Retinal pigment epithelial cell (primary cell): ENCODE measurements around the gene KLF12.
A peak's percentile ranks its signal among the peaks of the same experiment; 100 is the strongest.

Experiments
- DNase-seq: peaks from one replicate; pipeline ENCODE4 v3.0.0-alpha.2; 2010; ENCODE audit warnings: low read depth
- H3K4me3 ChIP-seq: 2 replicates; pipeline ENCODE4 v1.5.1; 2011; ENCODE audit warnings: mild to moderate bottlenecking, low read length, control low read depth, moderate library complexity
- TF ChIP-seq, protein P1 (sequence below): conservative IDR thresholded peaks from 2 replicates; pipeline ENCODE4 v1.5.1; 2011; ENCODE audit warnings: low read depth, low read length, control low read depth, inconsistent platforms

Gene KLF12

DNA sequence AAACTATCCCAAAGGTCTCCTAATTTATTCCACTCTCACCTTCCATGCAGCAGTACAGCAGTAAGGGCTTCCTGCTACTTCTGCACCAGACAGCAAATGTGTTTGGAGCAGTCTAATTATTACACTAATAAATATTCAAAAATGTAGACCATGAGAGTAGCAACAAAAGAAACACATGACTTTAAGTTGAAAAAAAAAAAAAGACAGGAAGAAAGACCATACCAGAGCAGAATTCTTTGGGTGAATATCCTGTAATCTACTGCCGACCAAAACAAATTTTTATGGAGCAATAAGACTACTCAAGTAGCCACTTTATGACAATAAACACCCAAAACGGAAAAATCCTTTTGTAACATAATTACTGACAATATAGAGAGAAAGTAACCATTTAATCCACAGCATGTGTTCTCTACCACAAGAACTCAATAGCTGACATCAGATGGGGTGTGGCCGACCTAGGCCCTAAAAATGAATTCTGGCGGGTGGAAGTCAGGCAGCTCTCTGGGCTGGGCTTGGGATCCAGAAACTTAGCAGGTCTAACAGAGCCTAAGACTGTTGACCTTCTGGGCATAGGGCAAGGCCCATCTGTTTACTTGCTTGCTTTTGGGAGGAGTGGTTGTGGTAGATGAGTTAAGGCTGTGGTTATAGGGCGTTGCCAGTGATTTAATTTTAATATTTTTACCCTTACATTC lies 4.6 kb downstream of the KLF12 start:
- no peak overlapping the region for H3K4me3 ChIP-seq
- TF ChIP-seq, protein P1, sequence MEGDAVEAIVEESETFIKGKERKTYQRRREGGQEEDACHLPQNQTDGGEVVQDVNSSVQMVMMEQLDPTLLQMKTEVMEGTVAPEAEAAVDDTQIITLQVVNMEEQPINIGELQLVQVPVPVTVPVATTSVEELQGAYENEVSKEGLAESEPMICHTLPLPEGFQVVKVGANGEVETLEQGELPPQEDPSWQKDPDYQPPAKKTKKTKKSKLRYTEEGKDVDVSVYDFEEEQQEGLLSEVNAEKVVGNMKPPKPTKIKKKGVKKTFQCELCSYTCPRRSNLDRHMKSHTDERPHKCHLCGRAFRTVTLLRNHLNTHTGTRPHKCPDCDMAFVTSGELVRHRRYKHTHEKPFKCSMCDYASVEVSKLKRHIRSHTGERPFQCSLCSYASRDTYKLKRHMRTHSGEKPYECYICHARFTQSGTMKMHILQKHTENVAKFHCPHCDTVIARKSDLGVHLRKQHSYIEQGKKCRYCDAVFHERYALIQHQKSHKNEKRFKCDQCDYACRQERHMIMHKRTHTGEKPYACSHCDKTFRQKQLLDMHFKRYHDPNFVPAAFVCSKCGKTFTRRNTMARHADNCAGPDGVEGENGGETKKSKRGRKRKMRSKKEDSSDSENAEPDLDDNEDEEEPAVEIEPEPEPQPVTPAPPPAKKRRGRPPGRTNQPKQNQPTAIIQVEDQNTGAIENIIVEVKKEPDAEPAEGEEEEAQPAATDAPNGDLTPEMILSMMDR = no peak
- no peak for DNase-seq

GRCh38 chr13:74128156-74128767 lies 5.9 kb downstream of the KLF12 start:
- no peak overlapping the region for H3K4me3 ChIP-seq
- no peak for DNase-seq
- TF ChIP-seq, protein P1 = no peak

DNA sequence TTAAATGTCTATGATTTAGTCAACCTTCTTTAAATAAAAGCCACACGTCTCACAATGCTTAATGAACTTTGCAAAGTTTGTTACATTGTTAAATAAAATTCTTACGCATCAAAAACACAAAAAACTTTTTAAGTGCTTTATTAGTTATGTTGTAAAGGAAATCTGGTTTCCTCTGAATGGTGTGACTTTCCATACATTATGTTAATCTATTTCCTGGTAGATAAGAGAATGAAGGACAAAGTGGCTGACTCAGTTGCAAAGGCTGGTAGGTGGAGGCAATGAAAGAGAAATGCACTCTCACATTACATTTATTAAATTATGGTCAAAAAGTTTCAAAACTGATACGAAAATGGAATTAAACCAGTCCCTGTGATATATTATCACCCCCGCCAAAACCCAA lies 15.9 kb downstream of the KLF12 start:
- TF ChIP-seq, protein P1 = no peak
- no peak overlapping the region for H3K4me3 ChIP-seq
- DNase-seq = no peak

DNA sequence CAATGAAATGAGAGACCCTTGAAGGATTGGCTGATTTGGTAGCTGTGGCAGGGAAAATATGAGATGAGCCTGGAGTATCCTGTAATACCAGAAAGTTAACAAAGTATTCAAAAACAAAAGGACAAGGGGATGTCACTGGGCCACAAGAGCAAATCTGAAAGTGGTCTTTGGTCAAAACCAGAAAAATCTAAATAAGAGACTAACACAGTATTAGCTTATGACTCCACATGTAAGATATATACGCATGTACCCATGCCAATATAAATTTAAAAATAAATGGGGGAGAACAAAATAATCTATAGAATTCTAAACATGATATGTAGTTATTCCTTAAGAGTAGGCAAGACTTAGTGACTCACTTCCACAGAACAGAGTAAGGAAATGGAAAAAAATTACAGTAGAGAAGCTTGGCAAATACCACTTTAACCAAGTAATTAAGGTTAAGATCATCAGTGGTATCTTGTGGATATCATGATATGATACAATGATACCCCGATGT lies 16.9 kb downstream of the KLF12 start:
- DNase-seq = no peak
- no peak overlapping the region for H3K4me3 ChIP-seq
- TF ChIP-seq, protein P1 = no peak

- no peak for DNase-seq
- TF ChIP-seq, protein P1 = no peak
- H3K4me3 ChIP-seq = no peak overlapping the region
These were observed 19.1 kb downstream of the KLF12 start for GRCh38 chr13:74115133-74115532.

DNA sequence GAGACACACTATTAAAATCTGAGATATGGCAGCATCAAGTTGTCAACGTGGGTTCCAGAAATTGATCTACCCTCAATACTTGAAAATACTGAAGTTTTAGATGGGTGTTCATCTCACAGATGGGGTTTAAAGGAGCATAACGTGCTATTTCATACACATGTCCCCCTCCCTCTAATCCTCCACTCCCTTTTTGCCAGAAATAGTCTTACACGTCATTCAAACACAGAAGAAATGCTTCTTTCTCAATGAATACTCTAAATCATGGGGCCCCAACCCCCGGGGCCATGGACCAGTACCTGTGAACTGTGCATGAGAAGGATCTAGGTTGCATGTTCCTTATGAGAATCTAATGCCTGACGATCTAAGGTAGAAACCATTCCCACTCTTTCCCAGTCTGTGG lies 19.6 kb downstream of the KLF12 start:
- no peak overlapping the region for H3K4me3 ChIP-seq
- peak; percentile 73 for DNase-seq
- TF ChIP-seq, protein P1 = no peak

GRCh38 chr13:74114202-74114601 lies 20.0 kb downstream of the KLF12 start:
- peak; percentile 75 for DNase-seq
- TF ChIP-seq, protein P1 = no peak
- H3K4me3 ChIP-seq = no peak overlapping the region
